ENCODE data around the gene CALCOCO1. TPM values are rescaled to one million over a fixed set of nuclear protein-coding genes. Genes with fewer than 3 reads are reported as not detected.

Gene CALCOCO1
- total and polyA plus RNA-seq, 2 of the 8 experiments (the other 6 are each of a cell fraction or from before 2014, with no cell fraction given) = 20.3 to 39.3 TPM

- TF ChIP-seq EZH2 (IDR thresholded peaks at IDR 0.05; ENCODE audit: low read depth, low read length, severe bottlenecking) (peak; percentile 20), JUND (IDR thresholded peaks at IDR 0.05; ENCODE audit: low read length) (no peak), SAP30 (IDR thresholded peaks at IDR 0.05; ENCODE audit: insufficient read depth, insufficient replicate concordance, low read length) (no peak), RXRA (IDR thresholded peaks at IDR 0.05; ENCODE audit: insufficient read depth, low read depth, low read length) (no peak), CHD1 (IDR thresholded peaks at IDR 0.05; ENCODE audit: low read depth, low read length) (no peak), SIN3A (conservative IDR thresholded peaks at IDR 0.05 in 1 of 2, IDR thresholded peaks at IDR 0.05 in 1 of 2; ENCODE audit: low read depth in 1 of 2, low read length in 2 of 2) (no peak), BRCA1 (IDR thresholded peaks at IDR 0.05; ENCODE audit: low read depth, low read length) (no peak), TAF7 (optimal IDR thresholded peaks at IDR 0.05; ENCODE audit: borderline replicate concordance, low read depth, low read length) (no peak), FOSL1 (IDR thresholded peaks at IDR 0.05; ENCODE audit: insufficient read depth, low read depth, low read length) (no peak), TAF1 (IDR thresholded peaks at IDR 0.05; ENCODE audit: low read depth, low read length) (no peak), CREB1 (IDR thresholded peaks at IDR 0.05) (no peak), SP2 (IDR thresholded peaks at IDR 0.05; ENCODE audit: low read length) (no peak), SIX5 (IDR thresholded peaks at IDR 0.05; ENCODE audit: low read depth, low read length) (no peak), BCL11A (IDR thresholded peaks at IDR 0.05; ENCODE audit: low read depth in 2 of 2, low read length in 2 of 2) (no peak), SRF (IDR thresholded peaks at IDR 0.05; ENCODE audit: low read depth, low read length) (no peak), SP4 (IDR thresholded peaks at IDR 0.05; ENCODE audit: low read length) (no peak), JUN (IDR thresholded peaks at IDR 0.05; ENCODE audit: low read depth, low read length) (no peak), EP300 (IDR thresholded peaks at IDR 0.05; ENCODE audit: borderline replicate concordance in 1 of 2, low read depth in 2 of 2, low read length in 2 of 2) (no peak), SUZ12 (IDR thresholded peaks at IDR 0.05; ENCODE audit: low read length) (peak; percentile 49), ASH2L (IDR thresholded peaks at IDR 0.05; ENCODE audit: low read length) (peak; percentile 67), BACH1 (IDR thresholded peaks at IDR 0.05; ENCODE audit: low read length) (no peak)
- TF ChIP-seq, protein P1, sequence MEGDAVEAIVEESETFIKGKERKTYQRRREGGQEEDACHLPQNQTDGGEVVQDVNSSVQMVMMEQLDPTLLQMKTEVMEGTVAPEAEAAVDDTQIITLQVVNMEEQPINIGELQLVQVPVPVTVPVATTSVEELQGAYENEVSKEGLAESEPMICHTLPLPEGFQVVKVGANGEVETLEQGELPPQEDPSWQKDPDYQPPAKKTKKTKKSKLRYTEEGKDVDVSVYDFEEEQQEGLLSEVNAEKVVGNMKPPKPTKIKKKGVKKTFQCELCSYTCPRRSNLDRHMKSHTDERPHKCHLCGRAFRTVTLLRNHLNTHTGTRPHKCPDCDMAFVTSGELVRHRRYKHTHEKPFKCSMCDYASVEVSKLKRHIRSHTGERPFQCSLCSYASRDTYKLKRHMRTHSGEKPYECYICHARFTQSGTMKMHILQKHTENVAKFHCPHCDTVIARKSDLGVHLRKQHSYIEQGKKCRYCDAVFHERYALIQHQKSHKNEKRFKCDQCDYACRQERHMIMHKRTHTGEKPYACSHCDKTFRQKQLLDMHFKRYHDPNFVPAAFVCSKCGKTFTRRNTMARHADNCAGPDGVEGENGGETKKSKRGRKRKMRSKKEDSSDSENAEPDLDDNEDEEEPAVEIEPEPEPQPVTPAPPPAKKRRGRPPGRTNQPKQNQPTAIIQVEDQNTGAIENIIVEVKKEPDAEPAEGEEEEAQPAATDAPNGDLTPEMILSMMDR (IDR thresholded peaks at IDR 0.05; ENCODE audit: control extremely low read depth in 1 of 3, insufficient read depth in 1 of 3, low read depth in 1 of 3, low read length in 3 of 3) = no peak
These were observed 30.5 kb downstream of the CALCOCO1 start (continued) for GRCh38 chr12:53696655-53697331.
